HG02642 (cell line): ENCODE results near the gene ATXN2.
A peak's percentile ranks its signal among the peaks of the same experiment; 100 is the strongest.
"Not testable (repeated sequence)": the region's sequence is repeated elsewhere in the genome, so short reads cannot be mapped to it uniquely, and the experiment has no call there.

Source experiments
- ATAC-seq: cut with Tn5 transposase; IDR thresholded peaks from one replicate; pipeline ENCODE4 v1.9.1; 2021; ENCODE audit warnings: mild to moderate bottlenecking; ENCODE audit not compliant: unreplicated experiment, poor library complexity

The ATXN2 gene

DNA sequence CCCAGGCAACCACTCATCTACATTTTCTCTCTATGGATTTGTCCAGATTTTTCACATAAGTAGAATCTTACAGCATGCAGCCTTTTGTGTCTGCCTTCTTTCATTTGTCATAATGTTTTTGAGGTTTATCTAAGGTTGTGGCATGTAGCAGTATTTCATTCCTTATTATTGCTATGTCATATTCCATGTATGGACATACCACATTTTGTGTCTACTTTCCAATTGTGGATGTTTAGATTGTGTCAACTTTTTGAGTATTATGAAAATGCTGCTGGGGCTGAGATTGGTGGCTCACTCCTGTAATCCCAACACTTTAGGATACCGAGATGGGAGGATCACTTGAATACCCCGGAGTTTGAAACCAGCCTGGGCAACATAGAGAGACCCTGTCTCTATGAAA, 3.2 kb upstream of the ATXN2 start:
- no peak for ATAC-seq

DNA sequence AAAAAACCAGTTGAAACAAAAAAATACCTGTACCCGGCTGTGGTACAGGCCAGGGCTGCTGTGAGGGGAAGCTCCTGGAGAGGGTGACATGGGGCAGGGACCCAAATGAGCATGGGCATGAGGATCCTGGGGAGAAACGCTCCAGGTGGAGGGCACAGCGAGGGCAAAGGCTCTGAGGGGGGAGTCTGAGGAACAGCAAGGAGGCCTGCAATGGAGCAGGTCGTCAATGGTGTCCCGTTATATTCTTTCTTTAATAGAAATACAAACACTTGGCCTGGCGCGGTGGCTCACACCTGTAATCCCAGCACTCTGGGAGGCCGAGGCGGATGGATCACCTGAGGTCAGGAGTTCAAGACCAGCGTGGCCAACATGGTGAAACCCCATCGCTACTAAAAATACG, 1.9 kb upstream of the ATXN2 start:
- ATAC-seq, result not testable (repeated sequence)

DNA sequence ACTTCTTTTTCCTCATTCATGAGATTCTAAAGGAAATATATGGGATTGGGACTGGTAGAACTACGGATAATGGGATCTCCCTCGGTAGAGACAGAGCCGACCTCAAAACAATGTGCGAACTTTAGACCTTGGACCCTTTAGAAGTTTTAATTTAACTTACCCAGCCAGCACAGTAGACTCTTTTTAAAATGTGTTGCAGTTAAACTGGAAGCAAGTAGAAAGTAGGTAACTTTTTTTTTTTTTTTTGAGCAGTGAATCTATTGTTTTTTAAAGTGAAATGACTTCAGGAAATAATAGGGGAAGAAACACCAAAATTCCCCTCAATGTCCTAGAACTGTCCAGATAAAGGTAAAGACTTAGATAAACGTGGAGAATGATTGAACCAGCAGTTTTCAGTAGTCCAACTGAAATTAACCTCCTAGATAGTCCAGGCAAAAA, 1.1 kb upstream of the ATXN2 start:
- no peak for ATAC-seq

DNA sequence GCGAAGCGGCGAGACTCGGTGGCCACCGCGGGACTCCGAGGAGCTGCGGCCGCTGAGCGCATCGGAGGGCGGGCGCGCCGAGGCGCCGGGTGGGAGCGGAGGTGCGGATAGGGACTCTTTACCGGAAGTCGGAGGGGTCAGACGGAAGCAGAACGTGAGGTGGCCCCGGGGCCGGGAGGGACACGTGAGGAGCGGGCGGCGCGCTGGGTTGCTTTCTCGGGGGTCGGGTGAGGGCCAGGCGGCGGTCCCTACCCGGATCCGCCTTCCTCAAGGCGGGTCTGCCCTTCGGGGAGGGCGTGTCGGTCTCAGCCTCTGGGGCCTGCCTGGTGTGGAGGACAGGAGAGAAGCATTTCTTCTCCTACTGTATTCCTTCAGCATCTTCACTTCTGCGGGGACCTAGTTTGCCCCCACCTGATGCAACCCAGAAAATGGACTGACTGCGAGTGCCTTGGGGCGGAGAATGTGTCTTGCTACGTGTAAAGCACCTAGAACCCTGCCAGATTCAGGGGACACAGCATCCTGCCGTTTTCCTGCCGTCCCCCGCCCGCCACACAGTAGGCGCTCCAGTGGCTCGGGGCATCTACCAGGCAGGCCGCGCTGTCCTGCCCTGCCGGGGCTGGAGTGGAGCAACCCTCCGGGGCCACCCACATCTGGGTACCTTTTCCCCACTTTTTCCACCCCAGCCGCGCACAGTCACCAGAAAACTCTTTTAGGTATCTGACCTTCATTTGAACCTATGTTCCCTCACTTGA, 514 bp upstream of the ATXN2 start:
- ATAC-seq, result peak; percentile 76

GRCh38 chr12:111597831-111598636, 1.1 kb downstream of the ATXN2 start:
- ATAC-seq, result peak; percentile 14

DNA sequence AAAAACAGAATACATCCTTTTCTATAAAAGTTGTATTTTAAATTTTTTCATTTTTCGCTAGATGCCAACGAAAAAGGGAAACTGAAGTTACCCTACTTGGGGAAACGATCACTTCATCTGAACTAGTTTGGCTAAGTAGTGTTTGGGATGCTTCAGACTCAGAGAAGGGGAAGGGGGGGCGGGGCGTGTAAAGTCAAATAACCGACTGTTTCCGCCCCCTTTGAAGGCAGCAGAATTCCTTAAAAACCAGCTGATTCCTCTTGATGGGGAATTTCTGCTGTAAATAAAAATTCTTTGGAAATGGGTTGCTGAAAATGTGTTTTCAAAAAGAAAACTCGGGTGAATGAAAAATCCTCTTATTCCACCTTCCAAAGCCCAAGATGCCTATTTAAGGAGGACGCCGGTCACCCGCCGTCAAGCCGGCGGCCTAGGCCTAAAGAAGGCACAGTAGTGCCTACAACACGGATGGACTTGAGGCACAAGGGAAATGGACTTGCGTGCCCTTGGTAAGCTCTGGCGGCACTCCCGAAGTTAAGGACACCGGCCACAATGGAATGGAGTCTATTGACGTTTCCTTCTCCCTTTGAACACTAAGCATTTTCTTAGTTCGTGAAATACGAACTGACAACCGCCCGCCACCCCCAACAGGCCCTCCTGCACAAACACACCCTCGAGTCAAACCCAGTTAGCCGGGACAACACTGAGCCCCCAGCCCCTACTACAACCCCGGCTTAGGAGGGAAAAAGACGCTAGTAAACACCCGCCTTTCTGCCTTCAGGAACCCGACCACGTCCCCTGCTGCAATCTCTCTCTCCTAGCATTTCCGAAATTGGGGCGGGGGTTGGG, 1.9 kb downstream of the ATXN2 start:
- ATAC-seq, result no peak

DNA sequence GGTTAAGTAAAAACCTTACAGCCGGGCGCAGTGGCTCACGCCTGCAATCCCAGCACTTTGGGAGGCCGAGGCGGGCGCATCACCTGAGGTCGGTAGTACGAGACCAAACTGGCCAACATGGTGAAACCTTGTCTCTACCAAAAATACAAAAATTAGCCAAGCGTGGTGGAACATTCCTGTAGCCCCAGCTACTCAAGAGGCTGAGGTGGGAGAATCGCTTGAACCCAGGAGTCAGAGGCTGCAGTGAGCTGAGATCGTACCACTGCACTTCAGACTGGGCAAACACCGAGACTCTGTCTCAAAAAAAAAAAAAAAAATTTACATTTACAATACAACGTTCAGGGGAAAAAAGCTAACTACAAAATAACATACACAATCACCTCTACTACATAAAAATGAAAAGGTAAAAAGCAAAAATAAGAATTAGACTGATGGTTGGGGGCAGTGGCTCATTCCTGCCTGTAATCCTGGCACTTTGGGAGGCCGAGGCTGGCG, 3.7 kb downstream of the ATXN2 start:
- not testable (repeated sequence) for ATAC-seq

- not testable (repeated sequence) for ATAC-seq
These were observed 7.6 kb downstream of the ATXN2 start for GRCh38 chr12:111591399-111592010.

GRCh38 chr12:111590552-111590951, 8.6 kb downstream of the ATXN2 start:
- no peak for ATAC-seq

- ATAC-seq, result no peak
These were observed 9.5 kb downstream of the ATXN2 start for GRCh38 chr12:111589601-111590000.

GRCh38 chr12:111588010-111588409, 11.1 kb downstream of the ATXN2 start:
- no peak for ATAC-seq

- ATAC-seq, result no peak
These were observed 12.1 kb downstream of the ATXN2 start for GRCh38 chr12:111586986-111587385.

DNA sequence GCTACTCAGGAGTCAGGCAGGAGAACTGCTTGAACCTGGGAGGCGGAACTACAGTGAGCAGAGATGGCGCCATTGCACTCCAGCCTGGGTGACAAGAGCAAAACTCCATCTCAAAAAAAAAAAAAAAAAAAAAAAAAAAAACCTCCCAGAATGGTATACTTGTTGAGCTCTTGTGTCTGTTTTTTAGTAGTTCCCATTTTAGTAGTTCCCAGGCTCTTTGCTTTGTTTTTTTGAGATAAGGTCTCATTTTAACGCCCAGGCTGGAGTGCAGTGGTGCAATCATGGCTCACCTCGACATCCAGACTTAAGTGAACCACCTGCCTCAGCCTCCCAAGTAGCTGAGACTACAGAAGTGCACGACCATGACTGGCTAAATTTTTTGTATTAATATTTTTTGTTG, 13.4 kb downstream of the ATXN2 start:
- no peak for ATAC-seq

- no peak for ATAC-seq
These were observed 14.2 kb downstream of the ATXN2 start for GRCh38 chr12:111584959-111585358.

GRCh38 chr12:111583506-111583905, 15.6 kb downstream of the ATXN2 start:
- not testable (repeated sequence) for ATAC-seq

GRCh38 chr12:111582133-111582747, 16.9 kb downstream of the ATXN2 start:
- no peak for ATAC-seq

- no peak for ATAC-seq
These were observed 17.5 kb downstream of the ATXN2 start for GRCh38 chr12:111581434-111582132.

- ATAC-seq, result no peak
These were observed 18.4 kb downstream of the ATXN2 start for GRCh38 chr12:111580737-111581136.

DNA sequence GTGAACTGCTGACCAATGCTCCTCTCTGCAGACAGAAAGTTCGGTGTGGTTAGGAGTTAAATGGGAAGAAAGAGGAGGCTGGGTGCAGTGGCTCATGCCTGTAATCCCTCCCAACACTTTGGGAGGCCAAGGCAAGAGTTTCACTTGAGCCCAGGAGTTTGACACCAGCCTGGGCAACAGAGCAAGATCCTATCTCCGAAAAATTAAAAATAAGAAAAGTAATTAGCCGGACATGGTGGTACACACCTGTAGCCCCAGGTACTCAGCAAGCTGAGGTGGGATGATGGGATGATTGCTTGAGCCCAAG, 19.0 kb downstream of the ATXN2 start:
- no peak for ATAC-seq
